HG03064 (cell line): ENCODE measurements around the gene NPLOC4.

Source experiments
- ATAC-seq: cut with Tn5 transposase; IDR thresholded peaks from one replicate; pipeline ENCODE4 v1.9.1; 2021; ENCODE audit warnings: low read depth; ENCODE audit not compliant: unreplicated experiment

The NPLOC4 gene

DNA sequence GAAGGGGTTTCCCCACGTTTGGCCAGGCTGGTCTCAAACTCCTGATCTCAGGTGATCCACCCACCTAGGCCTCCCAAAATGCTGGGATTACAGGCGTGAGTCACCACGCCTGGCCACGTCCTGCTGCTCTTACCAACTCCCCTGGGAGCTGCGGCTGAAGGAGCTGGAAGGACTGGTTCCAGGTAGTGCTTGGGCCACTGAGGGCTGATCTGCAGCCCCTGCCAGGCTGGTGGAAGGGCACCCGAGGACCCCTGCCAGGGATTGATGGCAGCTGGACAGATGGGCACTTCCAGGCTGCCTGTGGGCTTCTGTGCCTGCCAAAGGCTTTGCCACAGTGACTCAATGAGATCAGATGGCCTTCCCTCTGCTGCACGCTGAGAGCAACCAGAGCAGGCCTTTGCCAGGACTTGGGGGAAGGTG is 27.1 kb upstream of the NPLOC4 start:
- no peak for ATAC-seq

- no peak for ATAC-seq
These were observed 25.1 kb upstream of the NPLOC4 start for GRCh38 chr17:81662002-81662401.

DNA sequence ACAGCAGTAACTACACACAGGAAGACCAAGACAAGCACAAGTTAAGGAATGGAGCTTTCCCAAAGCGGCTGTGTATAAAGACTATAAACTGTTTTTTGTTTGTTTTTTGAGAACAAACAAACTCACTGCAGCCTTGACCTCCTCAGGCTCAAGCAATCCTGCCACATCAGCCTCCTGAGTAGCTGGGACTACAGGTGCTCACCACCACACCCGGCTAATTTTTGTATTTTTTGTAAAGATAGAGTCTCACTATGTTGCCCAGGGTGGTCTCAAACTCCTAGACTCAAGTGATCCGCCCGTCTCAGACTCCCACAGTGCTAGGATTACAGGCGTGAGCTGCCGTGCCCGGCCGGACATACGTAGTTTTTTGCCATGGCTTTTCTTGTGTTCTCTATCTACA is 23.5 kb upstream of the NPLOC4 start:
- ATAC-seq: no peak

GRCh38 chr17:81659038-81659437 is 22.1 kb upstream of the NPLOC4 start:
- no peak for ATAC-seq

- no peak for ATAC-seq
These were observed 19.9 kb upstream of the NPLOC4 start for GRCh38 chr17:81656835-81657234.

DNA sequence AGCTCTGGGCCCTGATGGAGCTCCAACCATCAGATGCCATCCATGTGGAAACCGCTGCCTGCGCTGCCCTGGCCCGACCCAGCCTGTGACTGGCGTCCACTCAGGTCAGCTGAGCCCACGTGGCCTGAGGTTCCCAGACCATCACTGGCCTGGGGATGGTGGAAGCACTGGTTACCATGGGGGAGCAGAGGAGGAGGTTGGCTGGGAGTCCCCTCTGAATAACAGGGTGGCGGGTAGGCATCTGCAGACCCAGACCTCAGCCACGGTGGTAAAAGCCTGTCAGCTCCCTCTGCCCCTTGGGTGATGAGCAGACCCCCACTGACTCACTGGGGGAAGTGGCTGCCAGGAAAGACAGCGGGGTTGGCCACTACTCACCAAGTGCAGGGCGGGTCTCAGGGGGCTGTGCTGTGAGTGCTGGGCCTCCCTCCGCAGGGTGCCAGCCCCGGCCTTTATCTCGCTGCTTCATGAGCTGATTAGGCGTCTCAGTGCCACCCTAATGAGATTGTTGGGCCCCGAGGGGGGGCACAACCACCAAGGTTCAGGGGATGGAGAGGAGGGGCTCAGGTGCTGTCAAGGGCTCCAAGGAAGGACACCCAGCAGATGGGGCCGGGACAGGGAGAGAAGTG is 19.3 kb upstream of the NPLOC4 start, which contains the start of gene PDE6G:
TSS of gene PDE6G (minus strand) at position 425 of the 626 bp plus-strand sequence. CDS start 3,237 bp downstream, outside the sequence.
- no peak for ATAC-seq

- no peak for ATAC-seq
These were observed 18.6 kb upstream of the NPLOC4 start for GRCh38 chr17:81655378-81656117.

GRCh38 chr17:81652906-81653771 is 16.2 kb upstream of the NPLOC4 start:
- no peak for ATAC-seq

DNA sequence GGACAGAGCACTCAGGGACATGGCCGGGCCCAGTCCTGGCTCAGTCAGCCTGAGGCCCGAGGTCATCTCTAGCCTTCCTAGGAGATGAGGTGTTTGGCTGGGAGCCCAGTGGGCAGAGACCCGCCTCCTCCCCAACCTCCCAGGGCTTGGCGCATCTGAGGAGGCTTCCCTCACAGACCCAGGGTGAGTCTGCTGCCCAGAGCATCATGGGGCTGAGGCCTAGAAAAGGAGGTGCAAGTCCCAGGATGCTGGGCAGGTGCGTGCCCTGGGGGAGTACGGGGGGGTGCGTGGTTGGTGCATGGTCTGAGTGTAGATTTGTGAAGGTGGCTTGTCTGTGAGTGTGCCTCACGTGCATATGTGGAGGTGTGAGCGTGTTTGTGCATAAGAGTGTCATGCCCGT is 14.8 kb upstream of the NPLOC4 start:
- no peak for ATAC-seq

GRCh38 chr17:81650951-81651350 is 14.0 kb upstream of the NPLOC4 start:
- ATAC-seq: no peak

GRCh38 chr17:81648707-81649085 is 11.8 kb upstream of the NPLOC4 start:
- no peak for ATAC-seq

GRCh38 chr17:81648013-81648706 is 11.2 kb upstream of the NPLOC4 start:
- ATAC-seq: no peak

GRCh38 chr17:81647640-81648012 is 10.7 kb upstream of the NPLOC4 start:
- no peak for ATAC-seq

DNA sequence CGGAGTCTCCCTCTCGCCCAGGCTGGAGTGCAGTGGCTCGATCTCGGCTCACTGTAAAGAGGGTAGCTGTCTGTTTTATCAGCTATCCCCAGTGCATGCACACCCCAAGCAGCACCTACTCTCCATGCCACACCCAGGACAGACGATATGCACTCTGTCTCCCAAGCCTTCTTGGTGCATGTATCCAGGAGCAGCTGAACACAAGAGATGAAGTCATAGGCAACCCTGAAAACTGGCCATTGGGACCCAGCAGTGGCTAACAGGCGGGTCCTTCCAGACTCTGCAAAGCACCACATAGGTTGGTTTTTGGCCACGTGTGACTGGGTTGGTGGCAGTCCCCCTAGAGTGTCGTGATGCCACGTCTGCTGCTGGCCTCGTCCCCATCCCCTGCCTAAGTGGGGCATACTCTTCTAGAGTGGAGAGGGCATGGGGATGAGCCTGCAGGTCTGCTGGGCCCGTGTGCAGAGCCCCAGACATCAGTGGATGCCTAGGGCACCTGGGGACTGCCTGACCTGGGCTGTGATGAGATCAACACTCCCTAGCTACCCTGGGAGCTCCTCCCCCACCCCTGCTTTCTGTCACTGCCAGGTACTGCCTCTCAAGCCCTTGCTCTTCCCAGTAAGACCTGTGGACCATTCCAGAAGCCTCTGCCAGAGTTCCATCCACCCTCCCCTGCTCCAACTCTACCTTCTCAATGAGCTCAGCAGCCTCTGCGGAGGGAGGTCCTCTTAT is 10.1 kb upstream of the NPLOC4 start:
- ATAC-seq: no peak

GRCh38 chr17:81644976-81645952 is 8.4 kb upstream of the NPLOC4 start:
- ATAC-seq: no peak

- no peak for ATAC-seq
These were observed 7.6 kb upstream of the NPLOC4 start for GRCh38 chr17:81644496-81644895.

GRCh38 chr17:81641825-81642489 is 5.0 kb upstream of the NPLOC4 start:
- no peak for ATAC-seq

- no peak for ATAC-seq
These were observed 3.1 kb upstream of the NPLOC4 start for GRCh38 chr17:81640011-81640410.
